Measurements from ENCODE around the gene CHCHD3. TPM values are rescaled to one million over a fixed set of nuclear protein-coding genes. Genes with fewer than 3 reads are reported as not detected.
"Not testable (repeated sequence)": the region's sequence is repeated elsewhere in the genome, so short reads cannot be mapped to it uniquely, and the experiment has no call there.

The CHCHD3 gene
- polyA plus RNA-seq, 1 donor: 66.2 TPM

GRCh38 chr7:132897093-132897687, 184.7 kb downstream of the CHCHD3 start:
- peak; percentile 5 for DNase-seq

GRCh38 chr7:132895231-132895630, 186.7 kb downstream of the CHCHD3 start:
- DNase-seq: no peak

GRCh38 chr7:132893560-132893959, 188.3 kb downstream of the CHCHD3 start:
- DNase-seq: no peak

- DNase-seq: not testable (repeated sequence)
Observed at GRCh38 chr7:132892744-132893143, 189.1 kb downstream of the CHCHD3 start.

GRCh38 chr7:132891554-132891953, 190.3 kb downstream of the CHCHD3 start:
- no peak for DNase-seq

GRCh38 chr7:132882714-132883428, 199.0 kb downstream of the CHCHD3 start:
- DNase-seq: no peak

- no peak for DNase-seq
Observed at GRCh38 chr7:132881317-132881716, 200.6 kb downstream of the CHCHD3 start.

GRCh38 chr7:132879579-132879978, 202.3 kb downstream of the CHCHD3 start:
- no peak for DNase-seq

GRCh38 chr7:132878204-132878919, 203.5 kb downstream of the CHCHD3 start:
- no peak for DNase-seq

GRCh38 chr7:132877573-132877972, 204.3 kb downstream of the CHCHD3 start:
- no peak for DNase-seq

GRCh38 chr7:132876576-132876975, 205.3 kb downstream of the CHCHD3 start:
- no peak for DNase-seq

GRCh38 chr7:132872034-132872433, 209.9 kb downstream of the CHCHD3 start:
- DNase-seq: no peak

- DNase-seq: no peak
Observed at GRCh38 chr7:132871419-132871818, 210.5 kb downstream of the CHCHD3 start.

- no peak for DNase-seq
Observed at GRCh38 chr7:132869166-132869861, 212.6 kb downstream of the CHCHD3 start.

GRCh38 chr7:132866551-132866950, 215.3 kb downstream of the CHCHD3 start:
- no peak for DNase-seq

GRCh38 chr7:132866144-132866531, 215.8 kb downstream of the CHCHD3 start:
- DNase-seq: no peak

GRCh38 chr7:132865366-132866143, 216.3 kb downstream of the CHCHD3 start:
- DNase-seq: no peak

- DNase-seq: no peak
Observed at GRCh38 chr7:132861940-132862554, 219.8 kb downstream of the CHCHD3 start.

GRCh38 chr7:132861424-132861823, 220.5 kb downstream of the CHCHD3 start:
- no peak for DNase-seq

- DNase-seq: no peak
Observed at GRCh38 chr7:132859199-132859598, 222.7 kb downstream of the CHCHD3 start.

GRCh38 chr7:132858760-132859159, 223.1 kb downstream of the CHCHD3 start:
- DNase-seq: no peak

- no peak for DNase-seq
Observed at GRCh38 chr7:132858251-132858650, 223.6 kb downstream of the CHCHD3 start.
